Measurements from ENCODE around the gene FRAT1. TPM values are rescaled to one million over a fixed set of nuclear protein-coding genes. Genes with fewer than 3 reads are reported as not detected.
A peak's percentile ranks its signal among the peaks of the same experiment; 100 is the strongest.

Gene FRAT1, protein sequence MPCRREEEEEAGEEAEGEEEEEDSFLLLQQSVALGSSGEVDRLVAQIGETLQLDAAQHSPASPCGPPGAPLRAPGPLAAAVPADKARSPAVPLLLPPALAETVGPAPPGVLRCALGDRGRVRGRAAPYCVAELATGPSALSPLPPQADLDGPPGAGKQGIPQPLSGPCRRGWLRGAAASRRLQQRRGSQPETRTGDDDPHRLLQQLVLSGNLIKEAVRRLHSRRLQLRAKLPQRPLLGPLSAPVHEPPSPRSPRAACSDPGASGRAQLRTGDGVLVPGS
- 10 to 100 TPM; 18.0 to 20.1 TPM for total RNA-seq

DNA sequence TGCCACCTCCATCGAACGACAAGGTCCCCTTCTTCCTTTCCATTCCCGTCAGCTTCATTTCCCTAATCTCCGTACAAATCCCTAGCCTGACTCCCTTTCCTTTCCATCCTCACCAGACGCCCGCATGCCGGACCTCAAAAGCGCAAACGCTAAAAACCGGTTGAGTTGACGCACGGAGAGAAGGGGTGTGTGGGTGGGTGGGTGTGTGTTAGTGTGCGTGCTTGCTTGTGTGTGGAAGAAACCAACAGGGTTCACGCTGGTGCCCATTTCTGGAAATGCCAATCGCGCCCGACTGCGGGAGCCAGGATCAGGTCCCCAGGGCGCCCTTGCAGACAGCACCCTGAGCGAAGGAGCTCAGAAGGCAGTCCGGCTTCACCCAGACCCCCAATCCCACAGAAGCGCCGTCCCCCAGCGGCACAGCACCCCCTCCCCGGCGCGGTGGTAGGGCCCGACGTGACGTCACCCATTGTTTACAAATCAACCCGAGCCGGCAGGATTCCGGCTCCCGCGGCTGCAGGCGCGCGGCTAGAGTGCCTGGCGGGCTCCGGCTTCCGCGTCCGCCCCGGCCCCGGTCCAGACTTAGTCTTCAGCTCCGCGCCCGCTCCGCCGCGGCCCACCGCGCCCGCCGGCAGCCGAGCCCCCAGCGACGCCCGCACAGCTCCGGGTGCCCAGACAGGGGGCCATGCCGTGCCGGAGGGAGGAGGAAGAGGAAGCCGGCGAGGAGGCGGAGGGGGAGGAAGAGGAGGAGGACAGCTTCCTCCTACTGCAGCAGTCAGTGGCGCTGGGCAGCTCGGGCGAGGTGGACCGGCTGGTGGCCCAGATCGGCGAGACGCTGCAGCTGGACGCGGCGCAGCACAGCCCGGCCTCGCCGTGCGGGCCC, at the start of gene FRAT1:
TSS of gene FRAT1 (plus strand) at position 500 of the 880 bp plus-strand sequence. CDS start at position 683, 183 bp downstream.
- Histone ChIP-seq H3K4me3 (peak within 1 kb of the TSS; percentile 78 to 94), H3K27me3 (replicated peaks; ENCODE audit: insufficient read depth) (no peaks in the 10 kb centered on the region), H3K27ac (peak within 1 kb of the TSS; percentile 98 to 99), H3K4me1 (replicated peaks) (peaks cover 8% of the 10 kb centered on the region), H3K36me3 (no peaks in the 10 kb centered on the region), H3K9me3 (no peaks in the 10 kb centered on the region)
- WGBS = under 1% methylated on average over 60 of the region's 79 CpGs
- TF ChIP-seq POLR2AphosphoS5 (IDR thresholded peaks at IDR 0.05) (peak; percentile 64), POLR2A (IDR thresholded peaks at IDR 0.05) (peak; percentile 84), CTCF (IDR thresholded peaks at IDR 0.05) (peak in 2 of 4 experiments; percentile 4 to 21)
- intact Hi-C loops (cut with DNase I) = no loop called here
- DNase-seq (ENCODE audit: low spot score) = peak; percentile 92

DNA sequence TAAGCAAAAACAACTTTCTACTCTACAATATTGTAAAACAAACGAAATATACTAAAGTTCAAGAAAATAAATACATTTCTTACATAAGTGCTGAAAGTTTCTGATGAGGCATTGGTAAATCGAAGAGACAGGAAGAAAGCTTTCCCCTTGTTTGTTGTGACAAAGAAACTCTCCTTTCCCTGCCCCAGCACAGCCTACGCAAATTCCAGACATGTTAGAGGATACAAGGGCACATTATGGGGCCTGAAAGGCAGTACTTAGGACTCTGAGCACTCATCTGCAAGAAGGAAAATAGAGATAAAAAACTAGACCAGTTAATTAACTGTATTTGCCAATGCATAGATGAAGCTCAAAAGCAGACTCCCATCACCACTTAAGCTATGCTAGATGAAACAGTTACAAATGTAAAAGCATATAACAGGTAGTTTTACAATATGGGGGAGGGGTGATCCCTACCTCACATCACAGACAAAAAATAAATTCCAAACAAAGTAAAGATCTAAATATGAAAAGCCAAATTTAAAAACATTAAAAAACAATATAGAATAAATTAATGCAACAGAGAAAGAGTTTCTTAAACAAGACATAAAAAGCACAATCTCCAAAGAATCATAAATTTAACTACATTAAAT, 48.4 kb upstream of the FRAT1 start:
- Histone ChIP-seq H3K4me1 (replicated peaks) (no peaks in the 10 kb centered on the region), H3K27me3 (replicated peaks; ENCODE audit: insufficient read depth) (no peaks in the 10 kb centered on the region), H3K4me3 (no peak overlapping the region), H3K36me3 (no peaks in the 10 kb centered on the region), H3K27ac (no peak overlapping the region), H3K9me3 (no peaks in the 10 kb centered on the region)
- 80% methylated on average over 3 of the region's 3 CpGs for WGBS
- TF ChIP-seq CTCF (IDR thresholded peaks at IDR 0.05) (no peak), POLR2A (IDR thresholded peaks at IDR 0.05) (no peak), POLR2AphosphoS5 (IDR thresholded peaks at IDR 0.05) (no peak)
- intact Hi-C loops (cut with DNase I) = no loop called here
- no peak for DNase-seq (ENCODE audit: low spot score)

DNA sequence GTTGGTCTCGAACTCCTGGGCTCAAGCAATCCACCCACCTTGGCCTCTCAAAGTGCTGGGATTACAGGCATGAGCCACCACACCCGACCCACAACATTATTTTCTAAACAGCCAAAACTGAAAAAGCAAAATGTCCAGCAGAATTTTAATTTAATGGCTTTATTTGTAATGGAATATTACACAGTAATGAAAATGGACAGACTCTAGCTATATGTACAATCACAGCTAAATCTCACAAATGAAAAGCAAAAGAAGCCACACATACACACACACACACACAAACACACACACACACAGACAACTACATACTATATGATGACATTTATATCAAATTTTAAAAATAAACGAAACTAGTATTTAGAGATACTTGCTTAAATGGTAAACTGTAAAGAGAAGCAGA, 45.4 kb upstream of the FRAT1 start:
- no peaks in the 10 kb centered on the region for H3K27me3 ChIP-seq (replicated peaks; ENCODE audit: insufficient read depth)
- H3K27ac ChIP-seq = no peak overlapping the region
- WGBS = 96% methylated on average over 3 of the region's 3 CpGs
- no peak overlapping the region for H3K4me3 ChIP-seq
- H3K4me1 ChIP-seq (replicated peaks) = no peaks in the 10 kb centered on the region
- DNase-seq (ENCODE audit: low spot score) = no peak
- intact Hi-C loops (cut with DNase I) = no loop called here
- no peaks in the 10 kb centered on the region for H3K36me3 ChIP-seq
- no peaks in the 10 kb centered on the region for H3K9me3 ChIP-seq
- TF ChIP-seq CTCF (IDR thresholded peaks at IDR 0.05) (no peak), POLR2AphosphoS5 (IDR thresholded peaks at IDR 0.05) (no peak), POLR2A (IDR thresholded peaks at IDR 0.05) (no peak)

DNA sequence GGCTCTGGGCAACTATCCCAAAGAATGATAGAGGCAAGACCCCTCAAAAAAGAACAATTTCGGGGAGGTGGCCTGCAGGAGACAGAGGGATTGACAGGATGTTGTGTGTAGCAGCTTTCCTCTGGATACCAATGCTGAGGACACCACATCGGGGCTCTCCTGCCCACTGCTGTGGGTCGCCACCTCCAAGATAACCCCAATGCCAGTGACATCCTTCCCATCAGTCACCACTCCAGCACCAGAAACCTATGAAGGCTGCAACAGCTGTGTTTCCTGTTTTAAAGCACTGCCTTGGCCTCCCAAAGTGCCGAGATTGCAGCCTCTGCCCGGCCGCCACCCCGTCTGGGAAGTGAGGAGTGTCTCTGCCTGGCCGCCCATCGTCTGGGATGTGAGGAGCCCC, 44.2 kb upstream of the FRAT1 start:
- Histone ChIP-seq H3K4me3 (no peak overlapping the region), H3K27me3 (replicated peaks; ENCODE audit: insufficient read depth) (no peaks in the 10 kb centered on the region), H3K36me3 (no peaks in the 10 kb centered on the region), H3K27ac (no peak overlapping the region), H3K9me3 (no peaks in the 10 kb centered on the region), H3K4me1 (replicated peaks) (no peaks in the 10 kb centered on the region)
- intact Hi-C loops (cut with DNase I) = no loop called here
- WGBS = 79% methylated on average over 3 of the region's 9 CpGs
- no peak for TF ChIP-seq CTCF (IDR thresholded peaks at IDR 0.05)
- TF ChIP-seq POLR2AphosphoS5 (IDR thresholded peaks at IDR 0.05) = no peak
- no peak for TF ChIP-seq POLR2A (IDR thresholded peaks at IDR 0.05)
- no peak for DNase-seq (ENCODE audit: low spot score)

All from prostate gland (tissue), 2 donors.